ENCODE measurements around the gene SH2D3C. TPM values are rescaled to one million over a fixed set of nuclear protein-coding genes. Genes with fewer than 3 reads are reported as not detected.

SH2D3C gene
- polyA plus RNA-seq, 1 experiment = 0.04 TPM

DNA sequence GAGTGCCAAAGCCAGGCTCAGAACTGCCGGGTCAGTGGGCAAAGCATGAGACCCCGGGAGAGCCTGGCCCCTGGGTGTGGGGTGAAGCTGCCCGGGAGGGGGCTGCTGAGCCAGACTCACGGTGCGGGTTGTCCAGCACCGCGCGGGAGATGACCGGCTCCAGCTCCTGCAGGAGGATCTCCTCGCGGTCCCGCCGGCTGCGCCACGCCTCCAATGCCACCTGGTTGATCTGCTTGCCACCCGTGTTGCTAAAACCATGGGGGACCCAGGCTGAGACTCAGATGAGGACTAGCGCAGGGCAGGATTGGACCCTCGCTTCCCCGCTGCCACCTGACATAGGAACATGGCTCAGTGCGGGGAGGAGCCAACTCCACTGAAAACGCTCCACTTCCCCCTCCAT lies 46.0 kb downstream of the SH2D3C start:
- CTCF ChIA-PET = interaction anchor here (0.8 to 2.9 kb wide), 5 partner anchors 8 to 143 kb away, joined by 3 to 12 read pairs (median 3); no protein-coding TSS in a partner anchor
- no peaks in the 10 kb centered on the region; the same call in 1 of the 2 replicates for H3K36me3 ChIP-seq (ENCODE audit: control insufficient read depth, insufficient read depth, low read length)
- POLR2A ChIA-PET = no interaction called here

GRCh38 chr9:127731938-127732337 lies 46.5 kb downstream of the SH2D3C start:
- H3K4me3 ChIP-seq (ENCODE audit: low read depth, low read length) = no peak overlapping the region
- POLR2A ChIA-PET = no interaction called here
- H3K36me3 ChIP-seq (ENCODE audit: control insufficient read depth, insufficient read depth, low read length) = no peaks in the 10 kb centered on the region; the same call in 1 of the 2 replicates
- no peak for DNase-seq (ENCODE audit: low read depth)
- TF ChIP-seq CTCF (IDR thresholded peaks at IDR 0.05; ENCODE audit: insufficient read depth, low read depth, low read length) = no peak
- CTCF ChIA-PET = interaction anchor here (1.0 to 2.9 kb wide), 5 partner anchors 9 to 191 kb away, joined by 3 to 12 read pairs (median 4); no protein-coding TSS in a partner anchor
- peaks cover under 1% of the 10 kb centered on the region; the same call in 1 of the 2 replicates for H3K27me3 ChIP-seq (ENCODE audit: control insufficient read depth, insufficient read depth, low read length)

More for the DNA sequence above, 46.0 kb downstream of the SH2D3C start:
- Histone ChIP-seq H3K27me3 (ENCODE audit: control insufficient read depth, insufficient read depth, low read length) (peaks cover 2% of the 10 kb centered on the region; the same call in 1 of the 2 replicates), H3K4me3 (ENCODE audit: low read depth, low read length) (no peak overlapping the region)
- DNase-seq (ENCODE audit: low read depth) = no peak
- no peak for TF ChIP-seq CTCF (IDR thresholded peaks at IDR 0.05; ENCODE audit: insufficient read depth, low read depth, low read length)

- no peaks in the 10 kb centered on the region; the same call in 1 of the 2 replicates for H3K36me3 ChIP-seq (ENCODE audit: control insufficient read depth, insufficient read depth, low read length)
- POLR2A ChIA-PET = no interaction called here
- no peak overlapping the region for H3K4me3 ChIP-seq (ENCODE audit: low read depth, low read length)
- CTCF ChIA-PET = interaction anchor here (0.7 to 2.9 kb wide), 7 partner anchors 10 to 192 kb away, joined by 3 to 12 read pairs (median 3); partner anchors contain the start of gene STXBP1
- no peak for TF ChIP-seq CTCF (IDR thresholded peaks at IDR 0.05; ENCODE audit: insufficient read depth, low read depth, low read length)
- no peaks in the 10 kb centered on the region for H3K27me3 ChIP-seq (ENCODE audit: control insufficient read depth, insufficient read depth, low read length)
- no peak for DNase-seq (ENCODE audit: low read depth)
These were observed 47.6 kb downstream of the SH2D3C start for GRCh38 chr9:127730799-127731410.

- CTCF ChIA-PET = interaction anchor here (0.7 to 2.9 kb wide), 4 partner anchors 18 to 141 kb away, joined by 3 to 12 read pairs (median 3); partner anchors contain the start of gene STXBP1
- no peak for TF ChIP-seq CTCF (IDR thresholded peaks at IDR 0.05; ENCODE audit: insufficient read depth, low read depth, low read length)
- DNase-seq (ENCODE audit: low read depth) = no peak
These were observed 48.2 kb downstream of the SH2D3C start for GRCh38 chr9:127730262-127730661.

DNA sequence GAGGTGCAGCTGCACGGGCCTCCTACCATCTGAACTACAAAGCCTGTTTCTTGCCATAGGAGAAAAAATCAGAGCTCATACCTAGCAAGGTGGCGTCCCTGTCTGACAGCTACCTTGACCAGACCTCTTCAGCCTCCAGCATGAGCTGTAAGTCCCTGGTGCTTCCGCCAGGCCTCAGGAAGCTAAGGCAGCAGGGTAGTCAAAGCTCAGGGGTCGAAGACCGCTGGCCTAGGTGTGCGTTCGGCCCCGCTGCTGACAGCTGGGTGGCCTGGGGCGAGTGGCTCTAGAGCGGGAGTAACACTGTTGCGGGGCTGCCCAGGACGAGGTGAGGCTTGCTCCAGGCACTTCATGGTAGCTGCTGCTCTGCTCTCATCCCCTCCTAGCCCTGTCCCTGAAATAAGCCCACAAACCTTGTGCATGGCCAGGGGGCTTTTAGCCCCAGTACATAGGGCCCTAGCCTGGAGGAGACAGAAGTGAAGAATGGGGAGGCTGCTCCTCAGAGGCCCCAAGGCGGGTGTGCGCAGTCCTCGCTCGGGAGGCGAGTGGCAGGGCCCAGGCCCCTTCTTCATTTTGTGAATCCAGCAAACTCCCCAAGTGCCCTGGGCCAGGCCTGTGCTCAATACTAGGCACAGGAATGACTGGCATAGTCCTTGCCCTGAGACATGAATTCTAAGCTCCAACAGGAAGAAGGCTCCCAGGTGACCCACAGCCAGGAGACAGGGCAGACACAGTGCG lies 48.8 kb downstream of the SH2D3C start:
- no peak for TF ChIP-seq CTCF (IDR thresholded peaks at IDR 0.05; ENCODE audit: insufficient read depth, low read depth, low read length)
- H3K36me3 ChIP-seq (ENCODE audit: control insufficient read depth, insufficient read depth, low read length) = no peaks in the 10 kb centered on the region; the same call in 1 of the 2 replicates
- POLR2A ChIA-PET = no interaction called here
- no peak for DNase-seq (ENCODE audit: low read depth)
- no peaks in the 10 kb centered on the region for H3K27me3 ChIP-seq (ENCODE audit: control insufficient read depth, insufficient read depth, low read length)
- CTCF ChIA-PET = interaction anchor here (0.7 to 1.5 kb wide), 6 partner anchors 19 to 225 kb away, joined by 3 to 5 read pairs (median 3); no protein-coding TSS in a partner anchor
- no peak overlapping the region for H3K4me3 ChIP-seq (ENCODE audit: low read depth, low read length)

More at GRCh38 chr9:127730262-127730661, 48.2 kb downstream of the SH2D3C start:
- H3K27me3 ChIP-seq (ENCODE audit: control insufficient read depth, insufficient read depth, low read length) = no peaks in the 10 kb centered on the region
- POLR2A ChIA-PET = no interaction called here
- no peak overlapping the region for H3K4me3 ChIP-seq (ENCODE audit: low read depth, low read length)
- H3K36me3 ChIP-seq (ENCODE audit: control insufficient read depth, insufficient read depth, low read length) = no peaks in the 10 kb centered on the region; the same call in 1 of the 2 replicates
